Lower lobe of right lung (tissue), 2 donors: ENCODE data around the gene COL18A1. TPM values are rescaled to one million over a fixed set of nuclear protein-coding genes. Genes with fewer than 3 reads are reported as not detected.

Experiments
- ATAC-seq, 2 donors: fragments of 200-7000 bp; cut with Tn5 transposase; one replicate each; pipeline ENCODE4 v1.9.1; 2020 to 2022; ENCODE audit warnings: mild to moderate bottlenecking in 2 of 2, moderate library complexity in 2 of 2
- DNase-seq: peaks from one replicate; pipeline ENCODE4 v3.0.0-alpha.2; 2020
- H3K27ac ChIP-seq: fragments of 200-600 bp; one replicate; pipeline ENCODE4 v1.8.0; 2022
- H3K27me3 ChIP-seq: fragments of 200-600 bp; one replicate; pipeline ENCODE4 v1.8.0; 2022; ENCODE audit warnings: low read depth
- H3K36me3 ChIP-seq: fragments of 200-600 bp; one replicate; pipeline ENCODE4 v1.8.0; 2022; ENCODE audit warnings: mild to moderate bottlenecking
- H3K4me1 ChIP-seq: fragments of 200-600 bp; one replicate; pipeline ENCODE4 v1.8.0; 2022
- H3K4me3 ChIP-seq: fragments of 200-600 bp; one replicate; pipeline ENCODE4 v1.8.0; 2022; ENCODE audit warnings: mild to moderate bottlenecking
- H3K9me3 ChIP-seq: fragments of 200-600 bp; one replicate; pipeline ENCODE4 v1.8.0; 2022
- CTCF ChIP-seq: fragments of 200-600 bp; IDR thresholded peaks from one replicate; pipeline ENCODE4 v1.8.0; 2022; ENCODE audit warnings: antibody characterized with exemption, mild to moderate bottlenecking
- intact Hi-C: fragments of 100-400 bp; cut with DNase I; formaldehyde crosslinking; loops from one replicate; pipeline ENCODE4 v1.11.0; 2022
- total RNA-seq: library from RNA; stranded (reverse); fragmentation: NEBNext Ultra II Directional; extraction: Animal tissue kit (Norgen Biotek cat#: 25700); gene quantifications from one replicate; pipeline ENCODE4 v1.2.1, GENCODE V29; 2021
- donor health status: DM: no; HTN: yes; CAD: no; lungs with severe emphysema.

Gene COL18A1
- total RNA-seq, 1 donor from 2014 or later, result 45.1 TPM

- Histone ChIP-seq H3K27me3 (no peaks in the 10 kb centered on the region), H3K36me3 (no peaks in the 10 kb centered on the region), H3K4me3 (no peak overlapping the region), H3K9me3 (peaks cover 9% of the 10 kb centered on the region), H3K4me1 (peaks cover 15% of the 10 kb centered on the region), H3K27ac (no peak overlapping the region)
- ATAC-seq (no peak), DNase-seq (no peak)
- no peak for TF ChIP-seq CTCF
- intact Hi-C loops, result no loop called here
Measured at GRCh38 chr21:45459171-45460010, 54.4 kb downstream of the COL18A1 start.

GRCh38 chr21:45460011-45460565 is 55.1 kb downstream of the COL18A1 start:
- Histone ChIP-seq H3K9me3 (peaks cover 9% of the 10 kb centered on the region), H3K27me3 (no peaks in the 10 kb centered on the region), H3K27ac (no peak overlapping the region), H3K4me1 (peaks cover 8% of the 10 kb centered on the region), H3K36me3 (no peaks in the 10 kb centered on the region), H3K4me3 (no peak overlapping the region)
- intact Hi-C loops, result no loop called here
- ATAC-seq (no peak), DNase-seq (no peak)
- no peak for TF ChIP-seq CTCF

- H3K9me3 ChIP-seq, result peaks cover 9% of the 10 kb centered on the region
- TF ChIP-seq CTCF, result no peak
- H3K4me1 ChIP-seq, result peaks cover under 1% of the 10 kb centered on the region
- H3K27me3 ChIP-seq, result no peaks in the 10 kb centered on the region
- no peaks in the 10 kb centered on the region for H3K36me3 ChIP-seq
- H3K4me3 ChIP-seq, result no peak overlapping the region
- no peak for ATAC-seq
- no peak overlapping the region for H3K27ac ChIP-seq
- no peak for DNase-seq
- intact Hi-C loops, result no loop called here
Measured at GRCh38 chr21:45460611-45461368, 55.8 kb downstream of the COL18A1 start.

GRCh38 chr21:45461369-45461750 is 56.4 kb downstream of the COL18A1 start:
- no peak for ATAC-seq

More at GRCh38 chr21:45461369-45461750, 56.4 kb downstream of the COL18A1 start:
- Histone ChIP-seq H3K27me3 (no peaks in the 10 kb centered on the region), H3K4me1 (no peaks in the 10 kb centered on the region), H3K27ac (no peak overlapping the region), H3K4me3 (no peak overlapping the region), H3K9me3 (peaks cover 9% of the 10 kb centered on the region), H3K36me3 (no peaks in the 10 kb centered on the region)
- DNase-seq, result no peak
- no peak for TF ChIP-seq CTCF
- intact Hi-C loops, result no loop called here
